HG02642 (cell line): ENCODE data around the gene CARF.
A peak's percentile ranks its signal among the peaks of the same experiment; 100 is the strongest.
"Not testable (repeated sequence)": the region's sequence is repeated elsewhere in the genome, so short reads cannot be mapped to it uniquely, and the experiment has no call there.

ENCODE experiments used
- ATAC-seq: cut with Tn5 transposase; IDR thresholded peaks from one replicate; pipeline ENCODE4 v1.9.1; 2021; ENCODE audit warnings: mild to moderate bottlenecking; ENCODE audit not compliant: unreplicated experiment, poor library complexity

CARF gene, protein sequence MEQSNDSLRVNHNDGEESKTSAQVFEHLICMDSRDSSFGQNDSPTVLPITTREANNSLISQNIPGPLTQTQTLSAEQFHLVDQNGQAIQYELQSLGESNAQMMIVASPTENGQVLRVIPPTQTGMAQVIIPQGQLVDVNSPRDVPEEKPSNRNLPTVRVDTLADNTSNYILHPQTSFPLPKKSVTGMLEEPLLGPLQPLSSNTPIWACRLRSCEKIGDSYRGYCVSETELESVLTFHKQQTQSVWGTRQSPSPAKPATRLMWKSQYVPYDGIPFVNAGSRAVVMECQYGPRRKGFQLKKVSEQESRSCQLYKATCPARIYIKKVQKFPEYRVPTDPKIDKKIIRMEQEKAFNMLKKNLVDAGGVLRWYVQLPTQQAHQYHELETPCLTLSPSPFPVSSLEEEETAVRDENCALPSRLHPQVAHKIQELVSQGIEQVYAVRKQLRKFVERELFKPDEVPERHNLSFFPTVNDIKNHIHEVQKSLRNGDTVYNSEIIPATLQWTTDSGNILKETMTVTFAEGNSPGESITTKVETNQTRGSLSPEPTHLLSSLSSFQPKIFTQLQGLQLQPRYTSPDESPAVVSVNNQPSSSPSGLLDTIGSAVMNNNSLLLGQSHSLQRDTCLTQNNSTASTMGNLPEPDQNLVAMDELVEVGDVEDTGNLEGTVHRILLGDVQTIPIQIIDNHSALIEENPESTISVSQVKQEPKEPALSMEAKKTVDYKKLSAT

DNA sequence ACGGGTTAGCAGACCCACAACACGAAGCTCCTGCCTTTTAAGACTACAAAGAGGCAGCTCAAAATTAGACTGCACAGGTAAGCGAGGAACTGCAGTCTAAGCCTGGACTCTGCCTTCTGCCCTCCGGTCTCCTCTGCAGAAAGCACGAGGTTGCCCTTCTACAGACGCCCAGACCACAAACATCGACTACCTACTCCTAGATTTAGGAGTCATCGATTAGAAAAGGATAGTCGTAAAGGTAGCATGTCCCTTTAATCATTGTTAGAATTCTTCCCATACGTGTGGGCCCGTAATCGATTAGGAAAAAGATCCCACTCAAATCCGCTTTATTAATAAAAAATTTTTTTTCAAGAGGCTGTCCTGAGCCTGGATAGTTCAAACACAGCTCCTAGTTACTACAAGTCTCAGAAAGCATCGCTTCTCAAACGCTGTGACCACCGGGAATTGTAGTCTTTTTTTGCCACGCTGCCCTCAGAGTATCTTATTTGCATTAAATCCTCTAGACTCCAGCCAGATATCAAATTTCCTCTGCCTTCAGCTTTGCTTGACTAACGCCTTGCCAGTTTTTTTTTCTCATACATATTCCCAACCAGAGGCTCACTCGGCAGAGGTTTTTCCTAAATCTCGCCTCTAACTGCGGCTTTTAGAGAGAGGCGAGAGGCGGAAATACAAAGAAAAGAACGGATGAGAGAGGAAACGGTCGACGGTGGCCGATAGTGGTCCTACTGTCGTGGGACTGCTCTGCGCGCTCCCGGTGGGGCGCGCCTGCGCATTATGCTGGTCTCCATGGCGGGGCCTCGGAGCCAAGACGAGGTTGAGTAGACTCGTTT lies at the start of gene CARF, which contains the start of gene WDR12:
TSS of gene CARF (plus strand) at position 764 of the 830 bp plus-strand sequence. CDS start 29,628 bp downstream, outside the sequence.
TSS of gene WDR12 (minus strand) at position 162 of the 830 bp plus-strand sequence. CDS start 197 bp downstream, outside the sequence.
- peak; percentile 84 for ATAC-seq

DNA sequence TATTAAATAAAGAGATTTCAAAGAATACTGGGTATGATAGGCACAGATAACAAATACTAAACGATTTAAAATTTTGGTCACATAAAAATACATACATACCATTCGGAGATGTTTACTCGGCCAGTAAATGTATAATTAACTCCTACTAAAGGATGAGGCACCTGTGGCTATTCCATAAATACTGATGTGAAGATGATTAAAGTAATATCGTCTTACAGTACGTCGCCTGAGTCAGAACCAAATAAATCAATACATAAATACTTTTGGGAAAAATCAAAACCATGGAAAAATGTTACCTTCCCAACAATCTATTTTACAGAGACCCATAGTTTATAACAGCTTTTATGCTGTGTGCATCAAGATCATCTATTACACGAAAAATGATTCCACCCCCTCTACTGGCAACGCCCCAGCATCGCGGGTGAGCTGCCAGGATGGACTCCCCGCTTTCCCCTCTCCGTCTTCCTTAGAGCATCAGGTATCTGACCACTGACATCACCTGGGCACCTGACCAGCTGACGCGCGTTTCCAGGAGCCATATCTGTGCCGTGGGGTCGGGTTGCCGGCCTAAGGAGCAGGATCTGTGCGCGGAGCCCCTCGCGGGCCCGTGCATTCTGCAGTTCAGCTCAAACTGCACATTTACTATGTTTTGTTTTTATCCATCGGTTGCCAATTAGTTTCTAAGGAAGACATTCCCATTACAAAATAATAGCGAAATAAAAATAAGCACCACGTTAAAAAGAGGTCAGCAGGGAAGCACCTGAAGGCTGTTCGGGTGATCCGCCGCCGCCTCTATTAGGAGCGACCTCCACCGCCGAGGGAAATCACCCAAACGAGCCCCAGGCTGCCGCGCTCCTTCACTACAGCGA lies 41.4 kb upstream of the CARF start:
- ATAC-seq: peak; percentile 84

DNA sequence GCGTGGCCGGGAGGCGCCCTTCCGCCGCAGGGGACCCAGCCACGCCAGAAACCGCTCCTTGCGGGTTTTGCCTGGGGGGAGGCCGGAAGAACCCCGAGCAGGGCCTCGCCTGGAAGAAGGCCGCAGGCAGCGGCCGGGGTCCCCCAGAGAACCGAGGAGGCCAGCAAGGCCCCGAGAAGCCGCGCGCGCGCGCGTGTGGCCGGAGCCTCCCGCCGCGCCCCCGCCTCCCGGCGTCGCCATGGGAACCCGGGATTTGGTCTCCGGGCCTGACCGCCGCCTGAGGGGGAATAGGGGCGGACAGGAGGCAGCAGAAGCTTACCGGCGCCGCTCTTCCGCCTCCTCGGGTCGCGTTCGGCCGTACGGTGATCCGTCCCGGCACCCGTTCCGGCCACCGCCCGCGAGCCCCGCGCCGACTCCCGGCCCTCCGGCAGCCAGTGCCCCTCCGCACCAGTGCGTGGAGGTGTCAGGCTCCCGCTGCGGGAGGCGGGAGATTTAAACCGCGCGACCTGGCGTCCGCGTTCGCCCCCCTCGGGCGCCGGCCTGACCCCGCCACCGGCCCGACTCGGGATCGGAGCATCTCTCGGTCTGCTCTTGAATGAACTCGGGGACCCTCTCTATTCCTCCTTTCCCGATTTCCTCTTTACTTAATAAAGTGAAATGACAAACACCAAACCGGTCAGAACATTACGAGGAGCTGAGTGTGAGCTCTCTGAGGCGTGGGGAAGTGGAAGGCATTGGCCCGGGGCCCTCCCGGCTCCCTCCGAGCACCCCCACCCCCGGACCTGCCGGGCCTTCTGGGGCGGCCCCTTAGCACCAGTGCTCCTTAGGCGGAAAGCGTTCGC lies 40.6 kb upstream of the CARF start, which contains the start of gene ICA1L:
TSS of gene ICA1L (minus strand) at position 467 of the 842 bp plus-strand sequence. CDS start 42,757 bp downstream, outside the sequence.
- peak; percentile 59 for ATAC-seq

DNA sequence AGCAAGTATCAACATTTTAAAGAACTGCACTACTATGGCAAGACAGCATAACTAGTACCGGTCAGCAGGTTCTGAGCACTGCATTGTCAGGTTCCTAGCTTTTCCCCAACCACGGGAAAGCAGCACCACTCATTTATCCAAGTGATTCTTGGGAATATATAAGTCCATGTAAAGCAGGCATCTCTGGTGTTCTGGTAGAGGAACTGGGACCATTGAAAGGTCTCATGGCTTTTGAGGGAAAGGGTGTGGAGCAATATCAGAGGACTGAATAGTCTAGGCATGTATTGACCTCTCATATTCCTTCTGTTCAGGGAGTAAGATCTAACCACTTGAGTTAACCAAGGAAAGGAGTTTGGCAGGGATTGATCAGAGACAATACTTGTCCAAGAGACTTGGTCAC lies 34.4 kb upstream of the CARF start:
- ATAC-seq: no peak

DNA sequence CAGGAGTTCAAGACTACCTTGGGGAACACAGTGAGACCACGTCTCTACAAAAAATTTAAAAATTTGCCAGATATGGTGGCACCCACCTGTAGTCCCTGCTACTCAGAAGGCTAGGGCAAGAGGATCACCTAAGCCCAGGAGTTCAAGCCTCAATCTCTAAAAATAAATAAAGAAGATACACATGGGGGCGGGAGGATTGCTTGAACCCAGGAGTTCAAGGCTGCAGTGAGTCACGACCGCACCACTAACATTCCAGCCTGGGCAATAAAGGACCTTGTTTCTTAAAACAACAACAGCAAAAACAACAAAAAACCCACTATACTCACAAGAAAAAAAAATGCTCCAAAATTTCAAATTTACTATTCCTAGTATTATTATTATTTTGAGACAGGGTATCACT lies 30.5 kb upstream of the CARF start:
- no peak for ATAC-seq

DNA sequence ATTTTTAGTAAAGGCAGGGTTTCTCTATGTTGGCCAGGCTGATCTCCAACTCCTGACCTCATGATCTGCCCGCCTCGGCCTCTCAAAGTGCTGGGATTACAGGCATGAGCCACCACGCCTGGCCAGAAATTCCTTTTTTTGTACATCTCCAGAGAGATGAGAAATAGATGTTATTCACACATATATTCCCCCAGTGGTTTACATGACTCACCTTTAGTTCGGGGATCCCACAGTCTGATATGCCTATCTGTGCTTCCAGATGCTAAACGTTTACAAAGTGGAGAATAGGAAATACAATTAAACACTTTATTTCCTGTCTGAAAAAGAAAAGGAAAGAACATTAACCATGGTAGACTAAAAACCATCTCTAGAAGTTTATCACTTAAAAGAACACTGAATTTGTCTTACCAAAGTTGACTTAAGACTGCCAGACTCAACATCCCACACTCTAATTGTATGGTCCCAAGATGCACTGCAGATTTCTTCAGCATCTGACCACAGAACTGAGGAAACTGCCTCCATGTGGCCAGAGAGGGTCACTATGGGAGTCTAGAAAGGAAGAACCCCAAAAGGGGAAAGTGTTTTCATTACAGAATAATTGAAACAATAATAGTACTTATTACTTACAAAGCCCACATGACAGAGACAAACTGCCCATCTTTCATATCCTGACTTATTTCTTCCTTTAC lies 27.9 kb upstream of the CARF start:
- no peak for ATAC-seq

DNA sequence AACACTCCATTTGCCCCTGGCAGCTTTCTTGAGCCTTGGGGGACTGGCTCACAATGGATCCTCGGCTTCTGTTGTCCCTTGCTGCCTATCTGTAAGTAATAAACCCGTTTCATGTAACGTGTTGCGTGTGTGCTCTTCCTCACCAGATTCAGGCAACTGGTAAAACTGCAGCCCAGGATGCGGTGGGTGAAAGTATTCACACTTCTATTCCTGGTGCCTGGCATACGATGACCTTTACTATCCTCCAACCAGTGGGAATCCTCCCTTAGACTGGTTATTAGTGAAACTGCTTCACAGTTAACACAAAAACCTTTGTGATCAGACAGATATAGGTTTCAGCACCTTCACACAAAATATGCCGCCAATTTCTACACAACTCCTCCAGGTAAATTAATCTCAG lies 26.9 kb upstream of the CARF start:
- ATAC-seq: no peak

DNA sequence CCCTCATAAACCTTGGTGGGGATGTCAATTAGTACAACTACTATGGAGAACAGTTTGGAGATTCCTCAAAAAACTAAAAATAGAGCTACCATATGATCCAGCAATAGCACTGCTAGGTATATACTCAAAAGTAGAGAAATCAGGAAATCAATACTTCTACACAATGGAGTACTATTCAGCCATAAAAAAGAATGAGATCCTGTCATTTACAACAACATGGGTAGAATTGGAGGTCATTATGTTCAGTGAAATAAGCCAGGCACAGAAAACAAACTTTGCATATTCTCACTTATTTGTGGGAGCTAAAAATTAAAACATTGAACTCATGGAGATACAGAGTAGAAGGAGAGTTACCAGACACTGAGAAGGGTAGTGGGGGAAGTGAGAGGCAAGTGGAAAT lies 6.6 kb upstream of the CARF start:
- not testable (repeated sequence) for ATAC-seq

DNA sequence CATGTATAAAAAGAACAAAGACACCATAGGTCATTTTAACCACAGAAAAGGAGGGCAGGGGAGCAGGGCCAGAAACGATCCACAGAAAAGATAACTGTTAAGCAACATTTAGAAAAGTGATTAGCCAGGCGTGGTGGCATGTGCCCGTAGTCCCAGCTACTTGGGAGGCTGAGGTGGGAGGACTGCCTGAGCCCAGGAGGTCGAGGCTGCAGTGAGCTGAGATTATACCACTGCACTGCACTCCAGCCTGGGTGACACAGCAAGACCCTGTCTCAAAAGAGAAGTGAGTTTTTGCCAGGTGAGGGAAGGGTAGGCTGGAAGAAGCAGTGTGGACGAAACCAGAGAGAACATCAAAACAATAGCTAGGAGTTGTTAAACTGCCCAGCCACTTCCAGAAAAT lies 3.9 kb upstream of the CARF start:
- ATAC-seq: no peak

DNA sequence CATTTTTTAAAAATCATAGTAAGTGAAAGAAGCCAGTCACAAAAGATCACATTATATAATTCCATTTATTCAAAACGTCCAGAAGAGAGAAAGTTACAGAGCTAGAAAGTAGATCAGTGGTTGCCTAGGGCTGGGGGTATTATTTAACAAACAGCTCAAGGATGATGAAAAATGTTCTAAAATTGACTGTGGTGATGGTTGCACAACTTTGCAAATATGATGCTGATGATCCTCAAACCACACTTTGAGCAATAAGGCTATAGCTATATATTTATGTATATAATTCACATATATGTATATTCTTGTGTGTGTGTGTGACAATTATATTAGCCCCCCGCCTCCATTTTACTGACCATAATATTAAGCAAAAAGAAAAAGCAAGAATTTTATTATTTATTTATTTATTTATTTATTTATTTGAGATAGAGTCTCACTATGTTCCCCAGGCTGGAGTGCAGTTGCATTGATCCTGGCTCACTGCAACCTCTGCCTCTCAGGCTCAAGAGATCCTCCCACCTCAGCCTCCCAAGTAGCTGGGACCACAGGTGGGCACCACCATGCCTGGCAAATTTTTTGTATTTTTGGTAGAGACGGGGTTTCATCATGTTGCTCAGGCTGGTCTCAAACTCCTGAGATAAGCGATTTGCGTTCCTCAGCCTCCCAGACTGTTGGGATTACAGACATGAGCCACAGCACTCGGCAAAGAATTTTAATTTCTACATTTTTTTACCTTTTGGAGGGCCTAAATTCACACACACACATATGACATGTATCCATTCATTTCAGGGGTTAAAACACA lies 2.5 kb upstream of the CARF start:
- no peak for ATAC-seq

DNA sequence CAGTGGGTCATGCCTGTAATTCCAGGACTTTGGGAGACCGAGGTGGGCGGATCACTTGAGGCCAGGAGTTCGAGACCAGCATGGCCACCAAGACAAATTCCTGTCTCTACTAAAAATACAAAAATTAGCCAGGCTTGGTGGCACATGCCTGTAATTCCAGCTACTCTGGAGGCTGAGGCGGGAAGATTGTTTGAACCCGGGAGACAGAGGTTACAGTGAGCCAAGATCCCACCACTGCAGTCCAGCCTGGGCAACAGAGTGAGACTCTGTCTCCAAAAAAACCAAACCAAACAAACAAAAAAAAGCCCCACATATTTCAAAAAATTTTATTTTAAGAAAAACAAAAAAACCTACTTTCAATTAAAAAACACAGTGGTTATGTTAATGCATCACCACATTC lies 1.8 kb upstream of the CARF start:
- not testable (repeated sequence) for ATAC-seq

DNA sequence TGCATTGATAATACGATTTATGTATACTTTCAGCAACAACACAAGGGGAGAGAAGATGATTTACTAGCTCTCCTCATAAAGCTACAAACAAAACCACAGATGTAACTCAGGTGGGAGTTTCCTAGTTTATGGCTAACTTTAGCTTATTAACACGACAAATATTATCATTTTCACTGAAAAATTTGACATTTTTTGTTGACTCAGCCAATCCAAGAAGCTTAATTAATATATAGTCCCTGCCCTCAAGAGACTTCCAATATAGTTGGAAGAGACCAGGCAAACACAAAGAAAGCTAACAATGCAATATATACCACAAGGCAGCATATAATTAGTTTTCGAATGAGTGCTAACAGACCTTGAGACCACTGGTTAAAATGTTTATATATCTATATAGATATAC lies 1.4 kb upstream of the CARF start:
- no peak for ATAC-seq

DNA sequence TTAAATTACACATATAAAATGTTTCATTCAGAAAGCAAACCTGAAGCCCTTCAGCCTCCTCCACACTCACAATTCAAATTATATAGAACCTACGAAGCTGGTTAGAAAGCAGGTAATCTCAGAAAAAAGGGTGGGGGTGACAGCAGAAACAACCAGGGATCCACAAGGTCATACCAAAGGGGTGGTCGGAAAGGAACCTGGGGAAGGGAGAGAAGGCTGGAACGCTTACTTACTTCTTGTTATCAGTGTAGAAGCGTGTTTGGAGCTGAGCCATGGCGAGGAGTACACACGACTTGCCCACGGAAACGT lies 918 bp upstream of the CARF start:
- ATAC-seq: peak; percentile 13

DNA sequence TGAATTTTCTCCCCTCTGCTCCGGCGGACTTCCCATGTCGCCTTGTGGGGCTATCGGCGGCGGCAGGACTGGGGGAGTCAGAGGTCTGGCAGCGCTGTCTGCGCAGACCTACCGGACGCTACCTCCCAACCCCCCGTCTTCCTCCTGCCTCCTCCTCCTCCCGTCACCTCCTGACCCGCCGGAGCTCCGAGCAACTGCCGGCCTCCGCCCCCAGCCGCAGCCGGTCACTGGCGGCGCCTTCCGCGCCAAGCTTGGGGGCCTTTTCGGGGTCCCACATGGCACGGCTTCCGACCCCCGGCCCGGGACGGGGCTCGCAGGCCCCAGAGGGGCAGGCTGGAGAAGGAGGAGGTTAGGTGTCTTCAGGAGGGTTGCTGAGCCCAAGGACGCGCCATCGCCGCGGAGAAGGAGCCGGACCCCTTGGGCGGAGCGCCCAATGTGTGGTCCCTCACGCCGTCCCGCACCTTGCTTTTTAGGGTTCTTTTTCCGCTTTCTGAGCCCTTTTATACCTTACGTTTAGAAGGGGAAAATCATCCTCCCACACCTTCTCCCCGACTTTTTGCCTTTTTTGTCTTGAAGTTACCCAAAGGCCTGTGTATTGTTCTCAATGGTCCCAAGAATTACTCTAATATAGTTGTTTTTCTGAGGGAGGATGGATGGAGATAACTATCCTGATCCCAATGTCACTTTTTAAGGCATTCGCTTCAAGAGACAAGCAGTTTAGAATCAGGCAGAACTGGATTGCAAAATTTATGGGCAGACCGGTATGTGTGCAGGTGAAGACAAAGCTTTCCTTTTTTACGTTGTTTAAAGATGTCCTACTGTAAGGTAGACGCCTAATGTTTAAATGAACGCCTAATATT lies 497 bp downstream of the CARF start:
- peak; percentile 69 for ATAC-seq

DNA sequence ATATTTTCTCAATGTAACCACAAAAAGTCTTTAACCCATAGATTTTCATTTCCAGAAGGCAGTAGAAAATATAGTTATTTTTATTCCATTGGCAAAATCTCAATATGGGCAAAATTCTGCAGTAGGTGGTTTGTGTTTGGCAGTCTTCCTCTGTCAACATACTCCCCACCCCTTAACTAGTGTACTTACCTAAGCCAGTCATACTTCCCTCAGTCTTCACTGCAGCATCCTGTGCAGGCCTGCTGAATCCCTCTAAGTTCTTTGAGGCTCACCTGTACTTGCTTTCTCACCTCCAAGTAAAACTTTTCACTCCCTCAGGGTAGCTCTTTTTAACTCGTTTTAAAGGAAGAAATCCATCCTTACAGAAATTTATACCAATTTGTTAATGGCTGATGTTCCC lies 6.8 kb downstream of the CARF start:
- no peak for ATAC-seq

DNA sequence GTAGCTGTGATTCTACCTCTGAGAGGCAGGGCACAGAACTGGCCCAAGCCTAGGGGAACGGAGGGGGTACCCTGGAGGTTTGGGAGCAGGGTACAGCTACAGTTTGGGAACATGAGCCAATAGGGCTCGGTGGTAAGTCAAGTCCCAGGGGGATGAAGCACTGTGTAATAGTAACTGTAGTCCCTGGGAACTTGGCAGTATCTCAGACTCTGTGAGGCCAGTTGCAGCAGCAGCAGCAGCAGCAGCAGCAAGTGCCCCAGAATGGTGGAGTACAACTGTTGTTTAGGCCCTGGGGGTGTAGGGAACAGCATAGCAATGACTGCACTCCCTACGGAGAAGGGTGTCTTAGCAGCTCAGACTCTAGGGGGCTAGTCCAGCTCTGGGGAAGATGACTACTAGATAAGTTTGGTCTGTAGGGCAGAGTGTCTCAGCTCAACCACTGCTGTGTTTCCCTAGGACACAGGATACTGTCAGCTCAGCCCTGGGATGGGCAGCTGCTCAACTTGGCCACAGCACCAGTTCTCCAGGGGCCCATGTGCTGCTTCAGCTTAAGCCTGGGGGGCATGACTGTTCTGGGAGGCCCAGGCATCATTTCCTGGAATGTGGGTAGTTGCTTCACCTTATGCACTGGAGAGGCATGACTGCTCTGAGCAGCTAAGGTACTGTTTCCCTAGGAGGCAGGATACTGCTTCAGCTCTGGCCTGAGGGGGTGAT lies 20.5 kb downstream of the CARF start:
- no peak for ATAC-seq
